ENCODE results near the gene RTTN.

- TF ChIP-seq CTCF (conservative IDR thresholded peaks at IDR 0.05) (no peak), EZH2 (IDR thresholded peaks at IDR 0.05; ENCODE audit: low read depth) (no peak)
Measured at GRCh38 chr18:70132999-70133398, 72.5 kb downstream of the RTTN start.

All from PC-9 (cell line).